AG04449 (cell line): Measurements from ENCODE around the gene C10orf53.

ENCODE experiments used
- CTCF ChIA-PET: fragments of 350-600 bp; formaldehyde crosslinking; extraction: SDS; loops from one replicate; lab custom pipeline; 2021; ENCODE audit warnings: antibody characterized with exemption; lab: Yijun Ruan, JAX
- POLR2A ChIA-PET: fragments of 400-600, 350-600 bp; formaldehyde crosslinking; extraction: SDS; loops from one replicate; lab custom pipeline; 2020; ENCODE audit warnings: antibody characterized with exemption, inconsistent platforms; lab: Yijun Ruan, JAX
- DNase-seq: peaks from one replicate; pipeline ENCODE4 v3.0.0-alpha.2; 2010; ENCODE audit warnings: low read depth, low spot score
- H3K4me3 ChIP-seq: 2 replicates; pipeline ENCODE4 v1.5.1; 2011; ENCODE audit warnings: low read depth, mild to moderate bottlenecking, control low read depth, low read length
- CTCF ChIP-seq: IDR thresholded peaks from one replicate; pipeline ENCODE4 v1.5.1; 2011; ENCODE audit warnings: mild to moderate bottlenecking, moderate library complexity, low read length, control low read depth, inconsistent platforms; ENCODE audit not compliant: insufficient read depth; ENCODE audit errors: missing control alignments

Gene C10orf53

GRCh38 chr10:49655099-49655498 is 24.4 kb upstream of the C10orf53 start:
- ChIA-PET POLR2A (no interaction called here), CTCF (no interaction called here)
- DNase-seq = no peak
- TF ChIP-seq CTCF = no peak
- H3K4me3 ChIP-seq = no peak overlapping the region

- H3K4me3 ChIP-seq = no peak overlapping the region
- ChIA-PET POLR2A (no interaction called here), CTCF (no interaction called here)
- no peak for TF ChIP-seq CTCF
- no peak for DNase-seq
These were observed 22.5 kb upstream of the C10orf53 start for GRCh38 chr10:49656845-49657493.

GRCh38 chr10:49657606-49658005 is 21.8 kb upstream of the C10orf53 start:
- ChIA-PET POLR2A (no interaction called here), CTCF (no interaction called here)
- no peak overlapping the region for H3K4me3 ChIP-seq
- no peak for TF ChIP-seq CTCF
- no peak for DNase-seq

- ChIA-PET CTCF (no interaction called here), POLR2A (no interaction called here)
- H3K4me3 ChIP-seq = no peak overlapping the region
- DNase-seq = no peak
- TF ChIP-seq CTCF = no peak
These were observed 18.2 kb upstream of the C10orf53 start for GRCh38 chr10:49661140-49661856.

GRCh38 chr10:49662169-49662830 is 17.2 kb upstream of the C10orf53 start:
- ChIA-PET POLR2A (no interaction called here), CTCF (no interaction called here)
- H3K4me3 ChIP-seq = no peak overlapping the region
- no peak for DNase-seq
- no peak for TF ChIP-seq CTCF

GRCh38 chr10:49663596-49663995 is 15.9 kb upstream of the C10orf53 start:
- CTCF ChIA-PET = no interaction called here
- POLR2A ChIA-PET = no interaction called here
- H3K4me3 ChIP-seq = no peak overlapping the region
- DNase-seq = no peak
- TF ChIP-seq CTCF = no peak
